GM12872 (cell line): ENCODE data around the gene FTH1.

Experiments
- CTCF ChIP-seq: IDR thresholded peaks from 3 replicates; pipeline ENCODE4 v1.5.1; 2011; ENCODE audit warnings: low read depth, mild to moderate bottlenecking, low read length, moderate library complexity; ENCODE audit not compliant: insufficient read depth

FTH1 gene

GRCh38 chr11:61946894-61947293, 20.5 kb downstream of the FTH1 start:
- no peak for TF ChIP-seq CTCF

GRCh38 chr11:61945191-61945590, 22.2 kb downstream of the FTH1 start:
- TF ChIP-seq CTCF, result no peak

- TF ChIP-seq CTCF, result no peak
Measured at GRCh38 chr11:61940466-61940865, 27.0 kb downstream of the FTH1 start.

GRCh38 chr11:61935861-61936260, 31.6 kb downstream of the FTH1 start:
- TF ChIP-seq CTCF, result no peak

- no peak for TF ChIP-seq CTCF
Measured at GRCh38 chr11:61930933-61931332, 36.5 kb downstream of the FTH1 start.

- no peak for TF ChIP-seq CTCF
Measured at GRCh38 chr11:61928606-61929005, 38.8 kb downstream of the FTH1 start.

GRCh38 chr11:61927501-61927900, 39.9 kb downstream of the FTH1 start:
- no peak for TF ChIP-seq CTCF

GRCh38 chr11:61926235-61926634, 41.2 kb downstream of the FTH1 start:
- TF ChIP-seq CTCF, result no peak
